Activated gamma-delta T cell treated with Interleukin-2 at 50 U/mL for 16 hours (primary cell): ENCODE measurements around the gene COL18A1.

Source experiments
- DNase-seq: peaks from one replicate; pipeline ENCODE4 v3.0.0-alpha.2; 2020

Gene COL18A1

GRCh38 chr21:45509566-45510465, 104.9 kb downstream of the COL18A1 start:
- no peak for DNase-seq

- no peak for DNase-seq
These were observed 105.5 kb downstream of the COL18A1 start for GRCh38 chr21:45510466-45510955.

GRCh38 chr21:45511007-45511406, 106.0 kb downstream of the COL18A1 start:
- DNase-seq = no peak

DNA sequence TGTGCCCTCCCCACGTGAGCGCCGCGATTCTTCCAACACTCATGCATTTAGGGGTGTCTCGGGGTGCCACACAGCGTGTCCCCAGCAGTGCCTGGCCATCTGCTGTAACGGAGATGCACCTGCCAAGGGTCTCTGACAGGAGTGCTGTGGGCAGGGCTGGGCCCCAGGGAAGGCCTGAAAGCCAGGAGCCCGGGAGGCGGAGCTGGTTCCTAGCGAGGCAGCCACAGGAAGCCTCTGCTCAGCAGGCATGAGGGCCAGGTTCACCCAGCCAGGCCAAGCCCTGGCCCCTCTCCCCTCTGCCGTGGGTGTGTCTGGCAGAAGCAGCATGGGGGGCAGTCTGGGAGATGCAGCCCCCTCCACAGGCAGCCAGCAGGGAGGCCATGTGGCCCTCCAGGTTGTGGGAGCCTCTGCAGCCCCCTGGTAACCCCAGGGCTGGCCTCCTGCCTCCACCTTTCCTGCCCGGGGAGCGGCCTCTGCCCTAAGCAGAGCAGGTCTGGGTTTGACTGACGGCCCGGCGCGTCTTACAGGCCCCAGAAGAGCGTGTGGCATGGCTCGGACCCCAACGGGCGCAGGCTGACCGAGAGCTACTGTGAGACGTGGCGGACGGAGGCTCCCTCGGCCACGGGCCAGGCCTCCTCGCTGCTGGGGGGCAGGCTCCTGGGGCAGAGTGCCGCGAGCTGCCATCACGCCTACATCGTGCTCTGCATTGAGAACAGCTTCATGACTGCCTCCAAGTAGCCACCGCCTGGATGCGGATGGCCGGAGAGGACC, 106.9 kb downstream of the COL18A1 start:
- no peak for DNase-seq

DNA sequence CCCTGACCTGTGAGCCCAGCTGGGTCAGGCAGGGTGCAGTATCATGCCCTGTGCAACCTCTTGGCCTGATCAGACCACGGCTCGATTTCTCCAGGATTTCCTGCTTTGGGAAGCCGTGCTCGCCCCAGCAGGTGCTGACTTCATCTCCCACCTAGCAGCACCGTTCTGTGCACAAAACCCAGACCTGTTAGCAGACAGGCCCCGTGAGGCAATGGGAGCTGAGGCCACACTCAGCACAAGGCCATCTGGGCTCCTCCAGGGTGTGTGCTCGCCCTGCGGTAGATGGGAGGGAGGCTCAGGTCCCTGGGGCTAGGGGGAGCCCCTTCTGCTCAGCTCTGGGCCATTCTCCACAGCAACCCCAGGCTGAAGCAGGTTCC, 107.6 kb downstream of the COL18A1 start:
- no peak for DNase-seq

GRCh38 chr21:45513003-45513717, 108.2 kb downstream of the COL18A1 start:
- DNase-seq = no peak

- no peak for DNase-seq
These were observed 108.9 kb downstream of the COL18A1 start for GRCh38 chr21:45513741-45514310.

DNA sequence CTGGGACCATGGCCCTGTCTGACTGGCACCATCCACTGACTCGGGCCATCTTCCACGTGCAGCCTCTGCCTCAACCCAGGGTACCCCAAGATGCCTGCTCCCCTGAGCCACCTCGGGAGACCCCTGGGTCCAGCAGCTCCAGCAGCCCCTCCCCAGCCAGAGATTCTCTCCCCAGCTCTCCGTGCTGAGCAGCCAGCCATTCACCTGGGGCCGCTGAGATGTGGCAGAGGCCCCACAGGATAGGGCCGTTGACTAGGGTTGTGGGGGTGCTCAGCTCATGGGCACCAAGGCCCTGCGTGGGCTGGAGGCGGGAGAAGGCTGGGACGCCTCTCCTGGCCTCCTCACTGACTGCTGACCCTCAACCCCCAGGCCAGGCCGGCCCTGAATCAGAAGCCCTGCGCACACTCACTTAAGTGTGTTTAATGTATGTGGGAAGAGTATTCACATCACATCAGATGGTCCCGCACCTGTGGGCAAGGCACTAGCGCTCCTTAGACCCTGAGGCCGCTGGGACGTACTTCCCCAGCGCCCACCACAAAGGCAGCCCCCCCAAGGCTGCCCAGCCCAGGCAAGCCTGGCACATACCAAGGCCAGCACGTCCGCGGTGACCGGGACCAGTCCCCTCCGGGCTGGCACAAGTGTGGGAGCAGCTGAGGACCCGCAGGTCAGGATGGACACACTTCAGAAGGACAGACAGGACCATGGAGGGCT, 109.5 kb downstream of the COL18A1 start:
- DNase-seq = no peak

- no peak for DNase-seq
These were observed 110.5 kb downstream of the COL18A1 start for GRCh38 chr21:45515241-45516061.

- no peak for DNase-seq
These were observed 111.2 kb downstream of the COL18A1 start for GRCh38 chr21:45516071-45516670.

DNA sequence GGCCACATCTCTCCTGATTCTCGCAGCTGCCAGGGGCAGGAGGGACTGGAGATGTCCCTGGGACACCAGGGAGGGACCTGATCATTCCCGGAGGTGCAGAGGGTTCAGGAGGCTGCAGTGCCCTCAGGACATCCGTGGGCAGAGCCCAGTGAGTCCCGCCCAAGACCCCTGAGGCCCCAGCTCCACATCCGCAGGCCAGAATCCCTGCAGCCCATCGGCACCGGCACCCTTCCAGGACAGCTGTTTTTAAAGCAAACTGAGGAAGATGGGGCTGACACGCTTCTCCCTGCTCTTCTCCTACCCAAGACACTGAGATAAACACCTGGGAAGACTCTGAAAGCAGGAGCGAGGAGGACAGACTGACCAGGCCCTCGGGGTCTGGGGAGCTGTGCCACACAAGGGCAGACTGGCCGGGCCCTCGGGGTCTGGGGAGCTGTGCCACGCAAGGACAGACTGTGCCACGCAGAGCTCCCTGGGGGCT, 111.7 kb downstream of the COL18A1 start:
- no peak for DNase-seq

DNA sequence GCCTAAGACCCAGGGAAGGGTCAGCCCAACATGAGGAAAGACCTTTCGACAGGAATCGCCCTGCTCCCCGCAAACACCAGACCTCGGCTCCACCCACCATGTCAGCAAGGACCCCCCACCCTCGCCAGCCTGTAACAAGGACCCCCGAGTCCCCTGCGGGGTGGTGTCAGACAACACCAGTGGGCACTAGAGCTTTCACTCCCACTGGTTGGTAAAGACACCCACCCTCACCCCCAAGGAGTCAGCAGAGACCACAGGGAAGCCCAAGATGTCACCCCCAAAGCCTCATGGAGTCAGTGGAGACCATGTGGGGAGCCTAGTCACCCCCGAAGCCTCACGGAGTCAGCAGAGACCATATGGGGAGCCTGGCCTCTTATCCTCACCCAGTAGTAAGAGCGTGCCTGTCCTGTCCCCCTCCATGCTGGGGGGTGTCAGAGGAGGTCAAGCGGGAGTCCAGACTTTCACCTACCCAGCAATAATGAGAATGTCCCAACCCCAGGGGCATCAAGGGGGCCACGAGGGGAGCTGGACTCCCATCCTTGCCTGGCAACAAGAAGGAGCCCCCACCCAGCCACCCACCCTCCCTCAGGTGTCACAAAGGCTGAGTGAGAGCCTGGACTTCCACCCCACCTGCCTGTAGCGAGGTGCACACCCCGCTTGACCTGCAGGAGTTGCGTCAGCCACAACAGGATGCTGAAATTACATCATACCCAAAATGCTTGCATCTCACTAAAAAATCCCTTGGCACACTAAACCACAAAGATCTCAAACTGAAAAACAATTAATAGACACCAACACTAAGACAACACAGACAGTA, 112.5 kb downstream of the COL18A1 start:
- no peak for DNase-seq

- no peak for DNase-seq
These were observed 113.8 kb downstream of the COL18A1 start for GRCh38 chr21:45518742-45519141.

GRCh38 chr21:45519182-45519581, 114.2 kb downstream of the COL18A1 start:
- DNase-seq = no peak

GRCh38 chr21:45521241-45521640, 116.3 kb downstream of the COL18A1 start:
- no peak for DNase-seq

- DNase-seq = no peak
These were observed 117.4 kb downstream of the COL18A1 start for GRCh38 chr21:45522381-45522780.

DNA sequence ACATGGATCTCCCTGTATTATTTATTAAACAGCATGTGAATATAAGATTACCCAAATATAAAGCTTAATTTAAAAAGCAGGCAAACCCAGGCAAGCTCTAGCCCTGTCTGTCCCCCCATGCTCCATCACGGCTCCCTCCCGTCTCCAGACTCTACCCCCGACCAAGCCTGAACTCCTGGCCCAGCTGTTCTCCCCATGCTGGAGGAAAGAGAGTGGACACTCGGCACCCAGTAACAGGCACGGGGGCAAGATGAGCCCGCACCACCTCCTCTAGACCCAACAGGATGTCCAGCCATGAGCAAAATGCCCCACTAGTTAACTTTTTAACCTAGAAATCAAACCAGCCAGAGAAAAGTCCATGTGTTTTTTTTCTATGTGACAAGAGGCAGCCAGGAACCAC, 118.0 kb downstream of the COL18A1 start:
- DNase-seq = no peak

DNA sequence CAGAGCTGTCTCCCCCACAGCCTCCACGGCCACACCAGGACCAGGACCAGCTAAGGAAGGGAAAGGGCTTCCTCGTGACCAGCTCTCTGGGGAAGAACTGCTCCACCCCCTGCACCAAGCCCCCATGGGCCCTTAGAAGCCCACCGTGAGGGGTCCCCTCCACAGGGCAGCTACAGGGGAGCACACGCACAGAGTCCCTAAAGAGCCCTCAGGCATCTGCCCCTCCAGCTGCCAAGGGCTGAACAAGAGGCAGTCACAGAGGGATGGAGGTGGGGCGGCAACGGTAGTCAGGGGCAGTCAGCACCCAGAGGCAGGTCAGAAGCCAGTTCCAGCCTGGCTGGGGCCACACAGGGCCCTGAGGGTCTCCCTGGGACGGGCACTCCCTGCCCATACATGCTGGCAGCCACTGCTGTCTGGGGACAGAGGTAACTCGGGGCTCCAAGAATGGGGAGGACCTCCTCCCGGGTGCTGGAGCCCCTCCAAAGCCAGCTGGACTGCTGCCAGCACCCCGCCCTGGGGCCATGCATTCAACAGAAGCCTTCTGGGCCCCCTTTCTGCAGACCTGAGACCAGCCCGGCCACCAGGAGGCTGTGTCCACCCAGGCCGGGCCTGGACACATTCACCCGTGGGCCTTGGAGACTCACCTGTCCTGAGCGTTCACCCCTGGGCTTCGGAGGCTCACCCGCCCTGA, 118.6 kb downstream of the COL18A1 start:
- DNase-seq = no peak

DNA sequence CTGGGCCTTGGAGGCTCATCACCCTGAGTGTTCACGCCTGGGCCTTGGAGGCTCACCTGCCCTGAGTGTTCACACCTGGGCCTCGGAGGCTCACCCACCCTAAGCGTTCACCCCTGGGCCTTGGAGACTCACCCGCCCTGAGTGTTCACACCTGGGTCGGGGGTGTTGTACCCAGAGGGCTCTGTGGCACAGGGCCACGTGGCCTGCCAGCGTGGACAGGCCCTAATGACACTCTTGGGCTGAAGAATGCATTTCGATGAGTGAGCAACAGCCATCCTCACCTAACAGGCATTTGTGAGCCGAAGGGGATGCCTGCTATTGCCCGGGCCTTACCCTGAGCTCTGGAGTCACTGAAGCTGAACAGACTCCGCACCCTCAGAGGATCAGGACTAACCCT, 119.8 kb downstream of the COL18A1 start:
- DNase-seq = no peak
